ENCODE results near the gene ASTN2. TPM values are rescaled to one million over a fixed set of nuclear protein-coding genes. Genes with fewer than 3 reads are reported as not detected.

The ASTN2 gene
- total RNA-seq, 4 donors from 2014 or later: 0.94 to 5.6 (median 3.7) TPM

- Histone ChIP-seq H3K4me3 (replicated peaks in 1 of 3) (no peak overlapping the region), H3K36me3 (no peaks in the 10 kb centered on the region), H3K27ac (no peak overlapping the region), H3K4me1 (no peaks in the 10 kb centered on the region), H3K9me3 (no peaks in the 10 kb centered on the region), H3K27me3 (no peaks in the 10 kb centered on the region)
- TF ChIP-seq CTCF (IDR thresholded peaks at IDR 0.05) (no peak), POLR2A (IDR thresholded peaks at IDR 0.05) (no peak)
- WGBS, 2 donors: 47 to 69% methylated on average over 1 of the region's 1 CpG
- no peak for DNase-seq
- intact Hi-C loops (cut with DNase I): no loop called here
Observed at GRCh38 chr9:117375956-117376355, 38.9 kb downstream of the ASTN2 start.

- no peak overlapping the region for H3K27ac ChIP-seq
- no peak overlapping the region for H3K4me3 ChIP-seq (replicated peaks in 1 of 3)
- no peak for DNase-seq
- 59 to 67% methylated on average over 4 of the region's 4 CpGs for WGBS, 2 donors
- no peaks in the 10 kb centered on the region for H3K36me3 ChIP-seq
- no peak for TF ChIP-seq CTCF (IDR thresholded peaks at IDR 0.05)
- H3K4me1 ChIP-seq: no peaks in the 10 kb centered on the region
- intact Hi-C loops (cut with DNase I): no loop called here
- no peaks in the 10 kb centered on the region for H3K9me3 ChIP-seq
- no peaks in the 10 kb centered on the region for H3K27me3 ChIP-seq
Observed at GRCh38 chr9:117374076-117374725, 40.7 kb downstream of the ASTN2 start.

GRCh38 chr9:117368684-117369230 lies 46.1 kb downstream of the ASTN2 start:
- Histone ChIP-seq H3K27ac (no peak overlapping the region), H3K4me3 (replicated peaks in 1 of 3) (no peak overlapping the region), H3K36me3 (no peaks in the 10 kb centered on the region), H3K27me3 (no peaks in the 10 kb centered on the region), H3K4me1 (no peaks in the 10 kb centered on the region), H3K9me3 (no peaks in the 10 kb centered on the region)
- no peak for DNase-seq
- 19 to 25% methylated on average over 2 of the region's 2 CpGs for WGBS, 2 donors
- TF ChIP-seq POLR2A (IDR thresholded peaks at IDR 0.05) (no peak), CTCF (IDR thresholded peaks at IDR 0.05) (no peak)
- intact Hi-C loops (cut with DNase I): no loop called here

GRCh38 chr9:117365438-117365837 lies 49.4 kb downstream of the ASTN2 start:
- intact Hi-C loops (cut with DNase I): no loop called here
- H3K4me3 ChIP-seq (replicated peaks in 1 of 3): no peak overlapping the region
- no peaks in the 10 kb centered on the region for H3K4me1 ChIP-seq
- H3K27ac ChIP-seq: no peak overlapping the region
- no peak for TF ChIP-seq POLR2A (IDR thresholded peaks at IDR 0.05)
- TF ChIP-seq CTCF (IDR thresholded peaks at IDR 0.05): no peak
- H3K9me3 ChIP-seq: no peaks in the 10 kb centered on the region
- WGBS, 2 donors: 71 to 82% methylated on average over 3 of the region's 3 CpGs
- H3K36me3 ChIP-seq: no peaks in the 10 kb centered on the region
- no peak for DNase-seq
- H3K27me3 ChIP-seq: no peaks in the 10 kb centered on the region

GRCh38 chr9:117363006-117363405 lies 51.9 kb downstream of the ASTN2 start:
- WGBS, 2 donors: 77 to 82% methylated on average over 4 of the region's 4 CpGs

More at GRCh38 chr9:117363006-117363405, 51.9 kb downstream of the ASTN2 start:
- Histone ChIP-seq H3K9me3 (no peaks in the 10 kb centered on the region), H3K4me3 (replicated peaks in 1 of 3) (no peak overlapping the region), H3K27me3 (no peaks in the 10 kb centered on the region), H3K36me3 (no peaks in the 10 kb centered on the region), H3K27ac (no peak overlapping the region), H3K4me1 (no peaks in the 10 kb centered on the region)
- DNase-seq: no peak
- intact Hi-C loops (cut with DNase I): no loop called here
- TF ChIP-seq CTCF (IDR thresholded peaks at IDR 0.05): no peak
- no peak for TF ChIP-seq POLR2A (IDR thresholded peaks at IDR 0.05)

Data from thyroid gland (tissue), 4 donors.